GM12801 (cell line): ENCODE results near the gene IL36A.

Experiments used
- CTCF ChIP-seq: IDR thresholded peaks from one replicate; pipeline ENCODE4 v1.5.1; 2011; ENCODE audit warnings: control low read depth; ENCODE audit not compliant: insufficient read length; ENCODE audit errors: extremely low read depth

Gene IL36A

GRCh38 chr2:113036763-113037162, 31.5 kb downstream of the IL36A start:
- no peak for TF ChIP-seq CTCF

- TF ChIP-seq CTCF = no peak
These were observed 33.0 kb downstream of the IL36A start for GRCh38 chr2:113038291-113038690.

- TF ChIP-seq CTCF = no peak
These were observed 33.9 kb downstream of the IL36A start for GRCh38 chr2:113039158-113039557.

GRCh38 chr2:113039719-113040118, 34.5 kb downstream of the IL36A start:
- no peak for TF ChIP-seq CTCF

- no peak for TF ChIP-seq CTCF
These were observed 36.6 kb downstream of the IL36A start for GRCh38 chr2:113041871-113042270.

- no peak for TF ChIP-seq CTCF
These were observed 41.2 kb downstream of the IL36A start for GRCh38 chr2:113046465-113046864.

GRCh38 chr2:113050921-113051895, 45.9 kb downstream of the IL36A start:
- no peak for TF ChIP-seq CTCF
